SU-DHL-6 (cell line): ENCODE measurements around the gene ZDHHC4.

Source experiments
- CTCF ChIP-seq: fragments of 200-600 bp; sonication (generic); IDR thresholded peaks from one replicate; pipeline ENCODE4 v1.5.1; 2017; ENCODE audit warnings: antibody characterized with exemption, mild to moderate bottlenecking, low read length, moderate library complexity; ENCODE audit not compliant: insufficient read depth, poor library complexity, severe bottlenecking
- EZH2phosphoT487 ChIP-seq: fragments of 200-600 bp; sonication (generic), shearing (Covaris generic); conservative IDR thresholded peaks from 2 replicates; pipeline ENCODE4 v1.6.1; 2018; ENCODE audit warnings: mild to moderate bottlenecking, antibody characterized with exemption, low read length, moderate library complexity, mixed read lengths

GRCh38 chr7:6533893-6534495, 43.3 kb upstream of the ZDHHC4 start:
- TF ChIP-seq CTCF (no peak), EZH2phosphoT487 (no peak)
